Adrenal gland (tissue), 5 donors: ENCODE measurements around the gene NSUN6.

ENCODE experiments used
- CTCF ChIP-seq, 6 experiments: fragments of 450-650 bp in 4 of 6; fragments of 200-600 bp in 2 of 6; sonication (generic) in 1 of 6; IDR thresholded peaks; 1 replicate in 5 of 6; 2 replicates in 1 of 6; pipeline versions ENCODE4 v1.5.1 to v1.8.0; 2016 to 2021; ENCODE audit warnings: antibody characterized with exemption in 6 of 6, mild to moderate bottlenecking in 2 of 6, moderate library complexity in 1 of 6
- POLR2A ChIP-seq, 2 donors: fragments of 450-650 bp; IDR thresholded peaks; one replicate each; pipeline ENCODE4 v1.6.1; 2017; ENCODE audit warnings: antibody characterized with exemption in 2 of 2, mild to moderate bottlenecking in 2 of 2, moderate library complexity in 1 of 2
- donor health status: DM: no; HTN: no; CAD: no.

- no peak for TF ChIP-seq CTCF (IDR thresholded peaks at IDR 0.05)
- TF ChIP-seq POLR2A (IDR thresholded peaks at IDR 0.05), result no peak
Measured at GRCh38 chr10:18665815-18666558, 14.6 kb upstream of the NSUN6 start.
